Osteoblast (primary cell): ENCODE measurements around the gene HIP1R. TPM values are rescaled to one million over a fixed set of nuclear protein-coding genes. Genes with fewer than 3 reads are reported as not detected.

Source experiments
- DNase-seq: peaks from one replicate; pipeline ENCODE4 v3.0.0; 2011; ENCODE audit warnings: low spot score, mixed read lengths; ENCODE audit not compliant: insufficient read length; ENCODE audit errors: missing footprints
- H2AFZ ChIP-seq: 2 replicates; pipeline ENCODE4 v1.6.0; 2011; ENCODE audit warnings: mild to moderate bottlenecking, low read length
- H3K27ac ChIP-seq: 2 replicates; pipeline ENCODE4 v1.5.1; 2011; ENCODE audit warnings: mild to moderate bottlenecking, low read depth, low read length, moderate library complexity
- H3K27me3 ChIP-seq: 2 replicates; pipeline ENCODE4 v1.6.0; 2012; ENCODE audit warnings: mild to moderate bottlenecking, control low read depth, inconsistent platforms, low read length, moderate library complexity; ENCODE audit not compliant: insufficient read depth
- H3K36me3 ChIP-seq: 2 replicates; pipeline ENCODE4 v1.5.1; 2011; ENCODE audit warnings: mild to moderate bottlenecking, low read length, control low read depth, moderate library complexity; ENCODE audit not compliant: insufficient read depth
- H3K4me1 ChIP-seq: 2 replicates; pipeline ENCODE4 v1.5.1; 2011; ENCODE audit warnings: mild to moderate bottlenecking, low read length, control low read depth, moderate library complexity; ENCODE audit not compliant: insufficient read depth
- H3K4me2 ChIP-seq: 2 replicates; pipeline ENCODE4 v1.6.0; 2011; ENCODE audit warnings: mild to moderate bottlenecking, low read length; ENCODE audit not compliant: insufficient read depth
- H3K4me3 ChIP-seq: fragments of 200-600 bp; sonication (generic); 3 replicates; pipeline ENCODE4 v1.5.1; 2012; ENCODE audit warnings: mild to moderate bottlenecking, low read length, inconsistent platforms; ENCODE audit not compliant: insufficient read depth
- H3K79me2 ChIP-seq: 2 replicates; pipeline ENCODE4 v1.6.0; 2012; ENCODE audit warnings: mild to moderate bottlenecking, low read length, control low read depth, inconsistent platforms; ENCODE audit not compliant: insufficient read depth
- H3K9me3 ChIP-seq: 2 replicates; pipeline ENCODE4 v1.5.1; 2011; ENCODE audit warnings: low read depth, low read length, control low read depth
- H4K20me1 ChIP-seq: 2 replicates; pipeline ENCODE4 v1.6.0; 2012; ENCODE audit warnings: mild to moderate bottlenecking, low read length, control low read depth; ENCODE audit not compliant: insufficient read depth
- total RNA-seq: library from RNA; depleted of rRNA; stranded (reverse); fragments of >200 nt; gene quantifications from 2 replicates; pipeline ENCODE4 v1.2.3, GENCODE V29; 2012
- TF ChIP-seq, protein P1 (sequence below): IDR thresholded peaks from 2 replicates; pipeline ENCODE4 v1.5.1; 2011; ENCODE audit warnings: mild to moderate bottlenecking, low read depth, low read length, moderate library complexity; ENCODE audit errors: extremely low read depth

The HIP1R gene
- total RNA-seq, 1 donor: 21.0 TPM

DNA sequence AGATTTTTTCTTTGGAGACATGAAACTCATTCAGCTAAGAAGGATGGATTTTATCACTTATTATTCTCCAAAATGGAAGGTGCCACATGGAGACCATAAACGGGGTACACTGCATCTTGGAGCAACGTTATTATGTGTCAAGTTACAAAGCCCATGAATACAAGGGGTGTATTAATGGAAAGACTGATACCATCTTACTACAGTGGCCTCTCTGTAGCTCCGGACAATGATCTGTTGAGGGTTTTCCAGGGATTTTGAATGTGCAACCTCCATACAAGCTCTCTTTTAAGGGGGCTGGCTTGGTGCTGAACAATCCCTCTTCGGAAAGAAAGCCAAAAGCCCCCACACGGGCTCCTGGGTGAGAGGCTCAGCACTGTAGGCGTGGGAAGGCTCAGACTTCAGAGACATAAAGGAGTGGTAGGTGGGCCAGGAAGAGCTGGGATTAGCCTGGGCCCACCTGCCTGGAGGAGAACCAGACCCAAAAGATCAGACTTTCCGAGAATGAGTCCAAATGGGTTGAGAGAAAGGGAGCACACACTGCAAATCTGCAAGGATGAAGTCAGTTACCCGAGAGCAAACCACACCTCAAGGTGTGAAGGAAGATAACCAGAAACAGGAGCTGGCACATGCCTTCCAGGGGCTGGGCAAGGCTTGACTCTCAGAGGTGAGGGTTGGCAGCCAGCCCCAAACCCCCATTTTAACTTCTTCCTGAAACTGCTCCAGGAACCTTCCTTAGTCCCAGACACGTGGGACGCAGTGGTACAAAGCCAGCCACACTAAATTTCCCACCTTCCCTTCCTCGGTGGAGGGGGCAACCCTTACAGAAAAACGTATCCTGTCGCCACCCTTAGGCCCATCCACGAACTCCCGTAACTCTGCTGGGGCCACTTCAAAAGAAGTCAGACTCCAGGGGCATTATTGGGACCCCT lies 59.2 kb downstream of the HIP1R start:
- TF ChIP-seq, protein P1, sequence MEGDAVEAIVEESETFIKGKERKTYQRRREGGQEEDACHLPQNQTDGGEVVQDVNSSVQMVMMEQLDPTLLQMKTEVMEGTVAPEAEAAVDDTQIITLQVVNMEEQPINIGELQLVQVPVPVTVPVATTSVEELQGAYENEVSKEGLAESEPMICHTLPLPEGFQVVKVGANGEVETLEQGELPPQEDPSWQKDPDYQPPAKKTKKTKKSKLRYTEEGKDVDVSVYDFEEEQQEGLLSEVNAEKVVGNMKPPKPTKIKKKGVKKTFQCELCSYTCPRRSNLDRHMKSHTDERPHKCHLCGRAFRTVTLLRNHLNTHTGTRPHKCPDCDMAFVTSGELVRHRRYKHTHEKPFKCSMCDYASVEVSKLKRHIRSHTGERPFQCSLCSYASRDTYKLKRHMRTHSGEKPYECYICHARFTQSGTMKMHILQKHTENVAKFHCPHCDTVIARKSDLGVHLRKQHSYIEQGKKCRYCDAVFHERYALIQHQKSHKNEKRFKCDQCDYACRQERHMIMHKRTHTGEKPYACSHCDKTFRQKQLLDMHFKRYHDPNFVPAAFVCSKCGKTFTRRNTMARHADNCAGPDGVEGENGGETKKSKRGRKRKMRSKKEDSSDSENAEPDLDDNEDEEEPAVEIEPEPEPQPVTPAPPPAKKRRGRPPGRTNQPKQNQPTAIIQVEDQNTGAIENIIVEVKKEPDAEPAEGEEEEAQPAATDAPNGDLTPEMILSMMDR: no peak

DNA sequence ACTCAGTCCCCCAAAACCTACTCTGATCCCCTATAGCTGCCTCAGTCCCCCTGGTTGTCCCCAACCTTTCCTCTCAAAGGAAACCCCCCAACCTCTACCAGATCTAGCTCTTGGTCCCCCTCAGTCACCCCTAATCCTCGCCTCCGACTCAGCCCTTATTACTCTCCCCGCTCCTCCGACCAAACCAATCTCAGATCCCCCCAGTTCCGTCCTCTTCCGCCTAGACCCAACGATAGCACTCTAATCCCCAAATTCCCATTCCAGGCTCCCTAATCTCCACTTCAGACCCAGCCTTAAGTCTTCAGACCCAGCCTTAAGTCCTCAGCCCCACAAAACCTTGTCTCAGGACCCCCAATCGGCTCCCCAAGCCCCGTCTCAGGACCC lies 60.1 kb downstream of the HIP1R start:
- Histone ChIP-seq H3K27ac (peak overlapping the region; percentile 88), H4K20me1 (peaks cover 19% of the 10 kb centered on the region), H3K4me3 (peak overlapping the region; percentile 85), H3K36me3 (no peaks in the 10 kb centered on the region), H3K79me2 (peaks cover 45% of the 10 kb centered on the region), H2AFZ (peak overlapping the region; percentile 80), H3K4me1 (peaks cover 50% of the 10 kb centered on the region), H3K9me3 (no peaks in the 10 kb centered on the region), H3K4me2 (peak overlapping the region; percentile 96), H3K27me3 (no peaks in the 10 kb centered on the region)
- TF ChIP-seq, protein P1: no peak
- DNase-seq: no peak

More for the DNA sequence above, 59.2 kb downstream of the HIP1R start:
- H3K9me3 ChIP-seq: no peaks in the 10 kb centered on the region
- H4K20me1 ChIP-seq: peaks cover 22% of the 10 kb centered on the region
- peak overlapping the region; percentile 85 for H3K4me3 ChIP-seq
- H3K79me2 ChIP-seq: peaks cover 54% of the 10 kb centered on the region
- peak overlapping the region; percentile 88 for H3K27ac ChIP-seq
- peaks cover 50% of the 10 kb centered on the region for H3K4me1 ChIP-seq
- DNase-seq: no peak
- H3K36me3 ChIP-seq: no peaks in the 10 kb centered on the region
- H2AFZ ChIP-seq: no peak overlapping the region
- H3K27me3 ChIP-seq: no peaks in the 10 kb centered on the region
- H3K4me2 ChIP-seq: peak overlapping the region; percentile 96

DNA sequence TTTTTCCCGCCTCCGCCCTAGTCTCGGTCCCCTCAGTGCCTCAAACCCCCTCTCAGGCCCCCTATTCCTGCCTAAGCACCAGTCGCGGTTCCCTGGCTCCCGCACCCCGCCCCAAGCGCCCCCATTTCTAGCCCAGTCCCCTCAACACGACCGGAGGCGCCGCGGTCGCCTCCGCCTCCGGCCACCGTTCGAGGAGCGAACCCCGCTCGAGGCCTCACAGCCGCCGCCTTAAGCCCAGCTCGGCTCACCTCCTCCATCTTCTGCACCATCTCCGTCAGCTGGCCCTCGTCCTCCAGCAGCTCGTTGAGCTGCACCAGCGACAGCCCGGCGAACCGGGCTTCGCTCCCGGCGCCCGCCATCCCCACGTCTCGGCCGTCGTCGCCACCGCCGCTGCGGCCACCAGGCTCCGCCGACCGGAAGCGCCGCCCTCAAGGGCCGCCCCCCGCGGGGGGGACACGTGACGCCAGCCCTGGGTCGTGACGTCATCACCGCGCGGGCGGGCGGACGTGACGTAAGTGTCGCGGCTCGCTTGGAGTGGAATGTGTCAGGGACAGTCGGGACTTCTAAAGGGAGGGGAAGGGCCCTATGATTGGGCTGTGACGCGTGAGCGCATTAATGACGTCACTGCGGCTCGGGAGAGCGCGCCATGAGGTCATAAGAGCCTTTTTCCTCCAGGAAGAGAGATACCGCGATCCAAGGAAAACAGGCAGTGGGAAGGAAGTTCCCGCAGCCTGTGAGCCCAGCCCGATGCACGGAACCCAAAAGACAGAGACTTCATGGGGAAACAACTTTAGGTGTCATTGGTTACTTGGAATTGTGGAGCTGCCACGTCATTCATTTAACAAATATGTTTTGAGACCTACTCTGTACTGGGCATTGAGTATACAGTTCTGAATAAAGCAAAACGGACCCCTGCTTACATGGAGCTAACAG lies 60.7 kb downstream of the HIP1R start, which contains the start of gene VPS37B:
Gene VPS37B, minus strand, starts transcription at position 421 of the 933 bp plus-strand sequence. Its CDS starts 62 bp downstream, at position 359.
- H3K27me3 ChIP-seq: no peaks in the 10 kb centered on the region
- peak; percentile 93 for DNase-seq
- H3K27ac ChIP-seq: peak within 1 kb of the TSS; percentile 88
- peak within 1 kb of the TSS; percentile 96 for H3K4me2 ChIP-seq
- peak within 1 kb of the TSS; percentile 85 for H3K4me3 ChIP-seq
- peaks cover 46% of the 10 kb centered on the region for H3K4me1 ChIP-seq
- H3K79me2 ChIP-seq: peaks cover 39% of the 10 kb centered on the region
- no peaks in the 10 kb centered on the region for H3K9me3 ChIP-seq
- TF ChIP-seq, protein P1: no peak
- H2AFZ ChIP-seq: peak within 1 kb of the TSS; percentile 80
- no peaks in the 10 kb centered on the region for H3K36me3 ChIP-seq
- H4K20me1 ChIP-seq: peaks cover 15% of the 10 kb centered on the region
